MM.1S (cell line): ENCODE results near the gene KRTAP9-7.

Experiments used
- DNase-seq: peaks from one replicate; pipeline ENCODE4 v3.0.0-alpha.2; 2015
- H2AFZ ChIP-seq: fragments of 300-600 bp; sonication (generic); 2 replicates; pipeline ENCODE4 v1.6.0; 2016; ENCODE audit warnings: antibody characterized with exemption, low read length
- H3F3A ChIP-seq: fragments of 300-600 bp; sonication (generic); 2 replicates; pipeline ENCODE4 v1.6.1; 2016; ENCODE audit warnings: mild to moderate bottlenecking, antibody characterized with exemption, low read length, moderate library complexity, mixed read lengths; ENCODE audit not compliant: insufficient read depth
- H3K27ac ChIP-seq: fragments of 300-600 bp; sonication (generic); 2 replicates; pipeline ENCODE4 v1.5.1; 2016; ENCODE audit warnings: mild to moderate bottlenecking, low read length
- H3K27me3 ChIP-seq: fragments of 300-600 bp; sonication (generic); replicated peaks from 2 replicates; pipeline ENCODE4 v1.6.0; 2016; ENCODE audit warnings: low read length; ENCODE audit not compliant: insufficient read depth
- H3K36me3 ChIP-seq: fragments of 300-600 bp; sonication (generic); replicated peaks from 2 replicates; pipeline ENCODE4 v1.6.1; 2016; ENCODE audit warnings: mild to moderate bottlenecking, low read length, mixed read lengths; ENCODE audit not compliant: insufficient read depth
- H3K4me1 ChIP-seq: fragments of 300-600 bp; sonication (generic); 2 replicates; pipeline ENCODE4 v1.6.1; 2016; ENCODE audit warnings: low read length, mixed read lengths
- H3K4me2 ChIP-seq: fragments of 300-600 bp; sonication (generic); 2 replicates; pipeline ENCODE4 v1.6.0; 2016; ENCODE audit warnings: low read depth, low read length
- H3K4me3 ChIP-seq: fragments of 300-600 bp; sonication (generic); 2 replicates; pipeline ENCODE4 v1.5.1; 2016; ENCODE audit warnings: low read length, mixed read lengths
- H3K79me2 ChIP-seq: fragments of 300-600 bp; sonication (generic); 2 replicates; pipeline ENCODE4 v1.6.1; 2016; ENCODE audit warnings: mixed run types, low read length, mixed read lengths
- H3K9ac ChIP-seq: fragments of 300-600 bp; sonication (generic); 2 replicates; pipeline ENCODE4 v1.6.1; 2016; ENCODE audit warnings: low read length, mixed read lengths
- H3K9me2 ChIP-seq: fragments of 300-600 bp; sonication (generic); replicated peaks from 2 replicates; pipeline ENCODE4 v1.6.1; 2016; ENCODE audit warnings: mild to moderate bottlenecking, low read length, mixed read lengths; ENCODE audit not compliant: insufficient read depth
- H3K9me3 ChIP-seq: fragments of 300-600 bp; sonication (generic); replicated peaks from 2 replicates; pipeline ENCODE4 v1.6.1; 2016; ENCODE audit warnings: mild to moderate bottlenecking, low read length, mixed read lengths; ENCODE audit not compliant: insufficient read depth
- H4K20me1 ChIP-seq: fragments of 300-600 bp; sonication (generic); 2 replicates; pipeline ENCODE4 v1.6.1; 2016; ENCODE audit warnings: mild to moderate bottlenecking, low read length, moderate library complexity, mixed read lengths; ENCODE audit not compliant: insufficient read depth
- CTCF ChIP-seq: fragments of 300-600 bp; sonication (generic); IDR thresholded peaks from 2 replicates; pipeline ENCODE4 v1.5.1; 2016; ENCODE audit warnings: antibody characterized with exemption, low read length, mixed read lengths
- EZH2 ChIP-seq: fragments of 300-600 bp; sonication (generic); optimal IDR thresholded peaks from 2 replicates; pipeline ENCODE3; 2017; ENCODE audit warnings: low read depth, mild to moderate bottlenecking, antibody characterized with exemption, low read length, mixed read lengths
- EZH2phosphoT487 ChIP-seq: fragments of 300-600 bp; sonication (generic); IDR thresholded peaks from 2 replicates; pipeline ENCODE4 v1.6.1; 2018; ENCODE audit warnings: antibody characterized with exemption, low read length

The KRTAP9-7 gene

GRCh38 chr17:41325611-41326010, 50.1 kb downstream of the KRTAP9-7 start:
- Histone ChIP-seq H3K4me1 (no peaks in the 10 kb centered on the region), H3K4me3 (no peak overlapping the region), H3K9ac (no peak overlapping the region), H3K27me3 (no peaks in the 10 kb centered on the region), H3F3A (no peaks in the 10 kb centered on the region), H3K79me2 (no peaks in the 10 kb centered on the region), H2AFZ (no peak overlapping the region), H4K20me1 (no peaks in the 10 kb centered on the region), H3K4me2 (no peak overlapping the region), H3K36me3 (no peaks in the 10 kb centered on the region), H3K9me3 (no peaks in the 10 kb centered on the region), H3K9me2 (no peaks in the 10 kb centered on the region), H3K27ac (no peak overlapping the region)
- no peak for DNase-seq
- TF ChIP-seq EZH2 = no peak
- no peak for TF ChIP-seq EZH2phosphoT487
- TF ChIP-seq CTCF = no peak
